Measurements from ENCODE around the gene XBP1.
"Not testable (repeated sequence)": the region's sequence is repeated elsewhere in the genome, so short reads cannot be mapped to it uniquely, and the experiment has no call there.

Gene XBP1

GRCh38 chr22:28826921-28827320 lies 26.6 kb upstream of the XBP1 start:
- TF ChIP-seq CTCF (IDR thresholded peaks at IDR 0.05; ENCODE audit: low read length): no peak
- TF ChIP-seq EZH2 (IDR thresholded peaks at IDR 0.05; ENCODE audit: borderline replicate concordance, low read length): no peak
- H3K4me1 ChIP-seq (ENCODE audit: insufficient read depth, low read length, severe bottlenecking): peaks cover 10% of the 10 kb centered on the region

GRCh38 chr22:28826430-28826829 lies 26.1 kb upstream of the XBP1 start:
- not testable (repeated sequence) for H2AFZ ChIP-seq (ENCODE audit: low read length); H3F3A ChIP-seq (ENCODE audit: insufficient read depth, low read length); H3K27me3 ChIP-seq (ENCODE audit: insufficient read depth, low read length); H3K27ac ChIP-seq (ENCODE audit: low read depth, low read length, poor library complexity, severe bottlenecking); H3K36me3 ChIP-seq (ENCODE audit: insufficient read depth, low read length); H3K9ac ChIP-seq (ENCODE audit: low read length); H3K9me2 ChIP-seq (ENCODE audit: low read depth, low read length); H3K9me3 ChIP-seq (ENCODE audit: low read length); H3K4me2 ChIP-seq (ENCODE audit: low read length); H4K20me1 ChIP-seq (ENCODE audit: insufficient read depth, low read length); H3K79me2 ChIP-seq (ENCODE audit: insufficient read depth, low read length); H3K4me3 ChIP-seq (ENCODE audit: low read depth, low read length, poor library complexity, severe bottlenecking)
- H3K4me1 ChIP-seq (ENCODE audit: insufficient read depth, low read length, severe bottlenecking): peaks cover 10% of the 10 kb centered on the region

More at GRCh38 chr22:28826921-28827320, 26.6 kb upstream of the XBP1 start:
- H3K4me3 ChIP-seq (ENCODE audit: low read depth, low read length, poor library complexity, severe bottlenecking): no peak overlapping the region
- no peaks in the 10 kb centered on the region for H4K20me1 ChIP-seq (ENCODE audit: insufficient read depth, low read length)
- H3K9me3 ChIP-seq (ENCODE audit: low read length): no peaks in the 10 kb centered on the region
- no peak overlapping the region for H3K4me2 ChIP-seq (ENCODE audit: low read length)
- H3K79me2 ChIP-seq (ENCODE audit: insufficient read depth, low read length): no peaks in the 10 kb centered on the region
- no peak overlapping the region for H3K9ac ChIP-seq (ENCODE audit: low read length)
- H3F3A ChIP-seq (ENCODE audit: insufficient read depth, low read length): no peaks in the 10 kb centered on the region
- H2AFZ ChIP-seq (ENCODE audit: low read length): no peak overlapping the region
- H3K27ac ChIP-seq (ENCODE audit: low read depth, low read length, poor library complexity, severe bottlenecking): no peak overlapping the region
- H3K9me2 ChIP-seq (ENCODE audit: low read depth, low read length): no peaks in the 10 kb centered on the region
- H3K36me3 ChIP-seq (ENCODE audit: insufficient read depth, low read length): no peaks in the 10 kb centered on the region
- no peaks in the 10 kb centered on the region for H3K27me3 ChIP-seq (ENCODE audit: insufficient read depth, low read length)

GRCh38 chr22:28824455-28824854 lies 24.1 kb upstream of the XBP1 start:
- H3F3A ChIP-seq (ENCODE audit: insufficient read depth, low read length); H3K9ac ChIP-seq (ENCODE audit: low read length); H3K4me2 ChIP-seq (ENCODE audit: low read length): not testable (repeated sequence)

GRCh38 chr22:28822930-28823551 lies 22.7 kb upstream of the XBP1 start:
- no peak for TF ChIP-seq CTCF (IDR thresholded peaks at IDR 0.05; ENCODE audit: low read length)
- TF ChIP-seq EZH2 (IDR thresholded peaks at IDR 0.05; ENCODE audit: borderline replicate concordance, low read length): no peak
- no peak overlapping the region for H3K27ac ChIP-seq (ENCODE audit: low read depth, low read length, poor library complexity, severe bottlenecking)
- H3K9me2 ChIP-seq (ENCODE audit: low read depth, low read length): no peaks in the 10 kb centered on the region
- no peak overlapping the region for H2AFZ ChIP-seq (ENCODE audit: low read length)
- H3F3A ChIP-seq (ENCODE audit: insufficient read depth, low read length): no peaks in the 10 kb centered on the region
- no peaks in the 10 kb centered on the region for H4K20me1 ChIP-seq (ENCODE audit: insufficient read depth, low read length)
- H3K79me2 ChIP-seq (ENCODE audit: insufficient read depth, low read length): no peaks in the 10 kb centered on the region
- H3K4me2 ChIP-seq (ENCODE audit: low read length): no peak overlapping the region
- no peaks in the 10 kb centered on the region; the same call in 1 of the 2 replicates for H3K27me3 ChIP-seq (ENCODE audit: insufficient read depth, low read length)
- no peak overlapping the region for H3K9ac ChIP-seq (ENCODE audit: low read length)
- H3K9me3 ChIP-seq (ENCODE audit: low read length): no peaks in the 10 kb centered on the region
- no peak overlapping the region for H3K4me3 ChIP-seq (ENCODE audit: low read depth, low read length, poor library complexity, severe bottlenecking)
- no peaks in the 10 kb centered on the region for H3K36me3 ChIP-seq (ENCODE audit: insufficient read depth, low read length)
- peaks cover 10% of the 10 kb centered on the region for H3K4me1 ChIP-seq (ENCODE audit: insufficient read depth, low read length, severe bottlenecking)

More at GRCh38 chr22:28824455-28824854, 24.1 kb upstream of the XBP1 start:
- not testable (repeated sequence) for H3K36me3 ChIP-seq (ENCODE audit: insufficient read depth, low read length); H3K27ac ChIP-seq (ENCODE audit: low read depth, low read length, poor library complexity, severe bottlenecking); H3K9me3 ChIP-seq (ENCODE audit: low read length); H3K4me3 ChIP-seq (ENCODE audit: low read depth, low read length, poor library complexity, severe bottlenecking); H3K9me2 ChIP-seq (ENCODE audit: low read depth, low read length); H2AFZ ChIP-seq (ENCODE audit: low read length); H3K79me2 ChIP-seq (ENCODE audit: insufficient read depth, low read length); H3K27me3 ChIP-seq (ENCODE audit: insufficient read depth, low read length); H4K20me1 ChIP-seq (ENCODE audit: insufficient read depth, low read length)
- peaks cover 10% of the 10 kb centered on the region for H3K4me1 ChIP-seq (ENCODE audit: insufficient read depth, low read length, severe bottlenecking)

Data from OCI-LY1 (cell line).